Measurements from ENCODE around the gene PSME3IP1.

DNA sequence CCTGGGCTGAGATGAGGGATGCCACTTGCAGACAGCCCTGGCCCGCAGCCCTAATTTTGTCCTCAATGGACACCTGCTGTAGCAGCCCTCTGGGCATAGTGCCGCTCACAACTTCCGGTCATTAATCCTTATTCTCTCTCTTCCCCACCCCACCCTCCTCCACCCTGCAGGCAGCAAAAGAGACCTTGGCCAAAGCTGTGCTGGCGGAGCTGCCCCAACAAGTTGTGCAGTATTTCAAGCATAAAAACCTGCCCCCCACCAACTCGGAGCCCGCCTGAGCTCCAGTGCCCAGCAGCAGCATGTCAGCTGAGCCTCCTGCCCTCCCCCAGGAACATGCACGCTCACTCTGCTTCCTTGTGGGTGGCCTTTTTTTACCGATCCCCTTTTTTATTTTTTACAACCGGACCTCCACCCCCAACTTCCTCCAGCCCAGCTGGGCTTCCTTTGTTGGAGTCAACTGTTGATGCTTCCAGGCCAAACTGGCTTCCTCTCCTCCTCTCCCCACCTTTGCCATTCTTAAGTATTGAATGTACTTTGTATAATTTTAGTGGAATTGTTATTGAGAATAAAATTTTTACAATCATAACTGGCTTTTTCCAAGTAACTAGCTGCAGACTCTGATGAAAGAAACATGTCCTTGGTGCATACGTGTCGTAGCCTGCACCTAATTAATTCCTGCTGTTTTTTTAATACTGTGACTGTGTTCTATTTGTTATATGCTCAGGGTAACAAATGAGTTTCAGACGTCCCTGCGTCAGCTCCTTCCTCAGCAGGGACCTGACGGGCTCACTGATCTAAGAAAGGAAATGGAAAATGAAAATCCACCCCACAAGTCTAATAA lies 38.2 kb downstream of the PSME3IP1 start:
- TF ChIP-seq, protein P1, sequence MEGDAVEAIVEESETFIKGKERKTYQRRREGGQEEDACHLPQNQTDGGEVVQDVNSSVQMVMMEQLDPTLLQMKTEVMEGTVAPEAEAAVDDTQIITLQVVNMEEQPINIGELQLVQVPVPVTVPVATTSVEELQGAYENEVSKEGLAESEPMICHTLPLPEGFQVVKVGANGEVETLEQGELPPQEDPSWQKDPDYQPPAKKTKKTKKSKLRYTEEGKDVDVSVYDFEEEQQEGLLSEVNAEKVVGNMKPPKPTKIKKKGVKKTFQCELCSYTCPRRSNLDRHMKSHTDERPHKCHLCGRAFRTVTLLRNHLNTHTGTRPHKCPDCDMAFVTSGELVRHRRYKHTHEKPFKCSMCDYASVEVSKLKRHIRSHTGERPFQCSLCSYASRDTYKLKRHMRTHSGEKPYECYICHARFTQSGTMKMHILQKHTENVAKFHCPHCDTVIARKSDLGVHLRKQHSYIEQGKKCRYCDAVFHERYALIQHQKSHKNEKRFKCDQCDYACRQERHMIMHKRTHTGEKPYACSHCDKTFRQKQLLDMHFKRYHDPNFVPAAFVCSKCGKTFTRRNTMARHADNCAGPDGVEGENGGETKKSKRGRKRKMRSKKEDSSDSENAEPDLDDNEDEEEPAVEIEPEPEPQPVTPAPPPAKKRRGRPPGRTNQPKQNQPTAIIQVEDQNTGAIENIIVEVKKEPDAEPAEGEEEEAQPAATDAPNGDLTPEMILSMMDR (IDR thresholded peaks at IDR 0.05) = no peak
- TF ChIP-seq POLR2A (IDR thresholded peaks at IDR 0.05) = no peak

Measured in lower leg skin (tissue), 3 donors.